Measurements from ENCODE around the gene ASIC4. TPM values are rescaled to one million over a fixed set of nuclear protein-coding genes. Genes with fewer than 3 reads are reported as not detected.
A peak's percentile ranks its signal among the peaks of the same experiment; 100 is the strongest.

ASIC4 gene
- polyA plus RNA-seq, 3 donors = not detected

DNA sequence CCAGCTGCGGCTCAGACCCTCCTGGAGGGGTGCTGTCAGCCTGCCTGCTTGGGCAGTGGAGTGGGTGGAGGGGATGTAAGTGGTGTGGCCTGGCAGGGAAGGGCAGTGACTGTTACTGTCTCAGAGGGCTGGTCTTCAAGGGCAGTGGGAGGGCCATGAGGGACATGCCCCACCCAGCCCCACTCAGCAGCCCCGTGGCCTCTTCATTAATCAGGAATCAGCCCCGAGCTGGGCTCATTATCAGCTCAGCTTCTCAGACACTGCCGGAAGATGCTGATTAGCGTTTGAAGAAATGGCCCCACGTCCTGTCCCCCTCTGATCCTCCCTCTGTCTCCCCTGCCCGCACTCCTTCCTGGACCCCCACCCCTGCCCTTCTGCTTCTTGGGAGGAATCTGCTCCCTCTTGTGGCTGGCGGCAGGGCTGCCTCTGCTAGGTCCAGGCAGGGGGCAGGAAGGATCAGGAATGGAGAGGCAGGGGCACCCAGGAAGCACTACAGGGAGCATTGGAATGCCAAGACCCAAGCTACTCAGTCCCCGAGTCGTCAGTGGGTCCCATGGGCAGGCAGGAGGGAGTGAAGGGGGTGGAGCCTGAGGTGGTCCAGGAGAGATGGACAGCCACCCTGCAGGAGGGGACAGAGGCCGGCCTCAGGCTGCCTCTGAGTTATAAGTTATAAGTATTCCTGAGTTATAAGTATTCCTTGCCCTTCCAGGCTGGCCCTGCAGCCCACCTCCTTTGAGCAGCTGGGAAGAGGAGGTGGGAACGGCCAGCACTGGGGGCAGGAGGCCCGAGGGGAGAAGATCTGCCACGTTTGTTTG is 7.0 kb downstream of the ASIC4 start:
- DNase-seq = no peak
- Mint-ChIP-seq H3K4me1 (peaks cover 2% of the 10 kb centered on the region), H3K27ac (peak overlapping the region in 1 of 7 donors; percentile 87), H3K4me3 (peak overlapping the region; percentile 39 to 76), H3K36me3 (peaks cover 0 to 6% of the 10 kb centered on the region in 2 donors), H3K27me3 (ENCODE audit: low read depth in 3 of 3) (peaks cover 65 to 87% (median 72%) of the 10 kb centered on the region in 3 donors), H3K9me3 (peaks cover 0 to 11% (median 0%) of the 10 kb centered on the region in 7 donors)
- no peak overlapping the region for H3K27ac ChIP-seq (ENCODE audit: low read depth in 1 of 2, low read length in 2 of 2)
- no peak overlapping the region for H3K9ac ChIP-seq (ENCODE audit: insufficient read depth, low read length, poor library complexity, severe bottlenecking)
- no peak overlapping the region for H3K4me3 ChIP-seq (replicated peaks in 1 of 3; ENCODE audit: low read depth in 2 of 3, low read length in 3 of 3)
- peak; percentile 21 for TF ChIP-seq CTCF (IDR thresholded peaks at IDR 0.05)
- no peak overlapping the region for H3K4me2 ChIP-seq (replicated peaks; ENCODE audit: extremely low read depth, low read length, poor library complexity, severe bottlenecking)
- H3K36me3 ChIP-seq (replicated peaks in 1 of 2; ENCODE audit: control insufficient read depth in 1 of 2, insufficient read depth in 2 of 2, low read length in 2 of 2) = no peaks in the 10 kb centered on the region
- peaks cover 38 to 75% of the 10 kb centered on the region in 2 donors for H3K27me3 ChIP-seq (ENCODE audit: control insufficient read depth in 2 of 2, insufficient read depth in 2 of 2, low read length in 2 of 2)
- 8% methylated on average over 9 of the region's 14 CpGs for WGBS (ENCODE audit: insufficient coverage)
- no peaks in the 10 kb centered on the region for H3K79me2 ChIP-seq (ENCODE audit: insufficient read depth, low read length)
- H3K4me1 ChIP-seq (ENCODE audit: control insufficient read depth in 1 of 2, insufficient read depth in 2 of 2, low read length in 2 of 2) = no peaks in the 10 kb centered on the region
- intact Hi-C loops (cut with micrococcal nuclease) = no loop called here
- H2AFZ ChIP-seq (ENCODE audit: insufficient read depth, low read depth, low read length, poor library complexity, severe bottlenecking) = no peak overlapping the region
- H4K20me1 ChIP-seq (ENCODE audit: insufficient read depth, low read length) = no peaks in the 10 kb centered on the region
- H3K9me3 ChIP-seq (replicated peaks in 1 of 2; ENCODE audit: control insufficient read depth in 1 of 2, insufficient read depth in 1 of 2, low read length in 2 of 2) = peaks cover 0 to 14% of the 10 kb centered on the region in 2 donors

- peak overlapping the region in 1 of 2 donors; percentile 76 for H3K4me3 Mint-ChIP-seq
- no peaks in the 10 kb centered on the region for H3K36me3 ChIP-seq (replicated peaks in 1 of 2; ENCODE audit: control insufficient read depth in 1 of 2, insufficient read depth in 2 of 2, low read length in 2 of 2)
- TF ChIP-seq CTCF (IDR thresholded peaks at IDR 0.05) = no peak
- peaks cover 65 to 88% (median 73%) of the 10 kb centered on the region in 3 donors for H3K27me3 Mint-ChIP-seq (ENCODE audit: low read depth in 3 of 3)
- no peak overlapping the region for H2AFZ ChIP-seq (ENCODE audit: insufficient read depth, low read depth, low read length, poor library complexity, severe bottlenecking)
- no peaks in the 10 kb centered on the region for H3K79me2 ChIP-seq (ENCODE audit: insufficient read depth, low read length)
- peaks cover 0 to 14% of the 10 kb centered on the region in 2 donors for H3K9me3 ChIP-seq (replicated peaks in 1 of 2; ENCODE audit: control insufficient read depth in 1 of 2, insufficient read depth in 1 of 2, low read length in 2 of 2)
- no peak overlapping the region for H3K27ac Mint-ChIP-seq
- intact Hi-C loops (cut with micrococcal nuclease) = no loop called here
- peaks cover 0 to 7% (median 2%) of the 10 kb centered on the region in 7 donors for H3K9me3 Mint-ChIP-seq
- H3K4me3 ChIP-seq (replicated peaks in 1 of 3; ENCODE audit: low read depth in 2 of 3, low read length in 3 of 3) = no peak overlapping the region
- no peak overlapping the region for H3K27ac ChIP-seq (ENCODE audit: low read depth in 1 of 2, low read length in 2 of 2)
- WGBS (ENCODE audit: insufficient coverage) = 2% methylated on average over 51 of the region's 70 CpGs
- DNase-seq = no peak
- H3K36me3 Mint-ChIP-seq = peaks cover 0 to 6% of the 10 kb centered on the region in 2 donors
- H4K20me1 ChIP-seq (ENCODE audit: insufficient read depth, low read length) = no peaks in the 10 kb centered on the region
- H3K9ac ChIP-seq (ENCODE audit: insufficient read depth, low read length, poor library complexity, severe bottlenecking) = no peak overlapping the region
- H3K4me1 ChIP-seq (ENCODE audit: control insufficient read depth in 1 of 2, insufficient read depth in 2 of 2, low read length in 2 of 2) = no peaks in the 10 kb centered on the region
- H3K27me3 ChIP-seq (ENCODE audit: control insufficient read depth in 2 of 2, insufficient read depth in 2 of 2, low read length in 2 of 2) = peaks cover 40 to 78% of the 10 kb centered on the region in 2 donors
- no peak overlapping the region for H3K4me2 ChIP-seq (replicated peaks; ENCODE audit: extremely low read depth, low read length, poor library complexity, severe bottlenecking)
- peaks cover 2% of the 10 kb centered on the region for H3K4me1 Mint-ChIP-seq
Measured at GRCh38 chr2:219522111-219523030, 8.1 kb downstream of the ASIC4 start.
